HG02642 (cell line): ENCODE data around the gene CACNB1.
A peak's percentile ranks its signal among the peaks of the same experiment; 100 is the strongest.
"Not testable (repeated sequence)": the region's sequence is repeated elsewhere in the genome, so short reads cannot be mapped to it uniquely, and the experiment has no call there.

Experiments
- ATAC-seq: cut with Tn5 transposase; IDR thresholded peaks from one replicate; pipeline ENCODE4 v1.9.1; 2021; ENCODE audit warnings: mild to moderate bottlenecking; ENCODE audit not compliant: unreplicated experiment, poor library complexity

The CACNB1 gene

DNA sequence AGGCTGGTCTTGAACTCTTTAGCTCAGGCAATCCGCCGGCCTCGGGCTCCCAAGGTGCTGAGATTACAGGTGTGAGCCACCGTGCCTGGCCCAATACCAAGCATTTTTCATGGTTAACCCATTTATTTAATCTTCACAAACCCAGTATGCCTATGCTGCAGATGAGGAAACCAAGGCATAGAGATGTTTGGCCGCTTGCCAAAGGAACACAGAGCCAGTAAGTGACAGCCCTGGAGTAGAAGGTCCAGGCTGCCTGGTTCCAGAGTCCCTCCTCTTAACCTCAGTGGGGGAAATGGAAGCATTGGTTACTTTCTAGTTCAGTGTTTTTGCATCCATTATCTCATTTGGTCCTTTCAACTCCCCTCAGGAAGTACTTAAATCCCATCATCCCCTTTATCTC lies 16.2 kb downstream of the CACNB1 start:
- no peak for ATAC-seq

DNA sequence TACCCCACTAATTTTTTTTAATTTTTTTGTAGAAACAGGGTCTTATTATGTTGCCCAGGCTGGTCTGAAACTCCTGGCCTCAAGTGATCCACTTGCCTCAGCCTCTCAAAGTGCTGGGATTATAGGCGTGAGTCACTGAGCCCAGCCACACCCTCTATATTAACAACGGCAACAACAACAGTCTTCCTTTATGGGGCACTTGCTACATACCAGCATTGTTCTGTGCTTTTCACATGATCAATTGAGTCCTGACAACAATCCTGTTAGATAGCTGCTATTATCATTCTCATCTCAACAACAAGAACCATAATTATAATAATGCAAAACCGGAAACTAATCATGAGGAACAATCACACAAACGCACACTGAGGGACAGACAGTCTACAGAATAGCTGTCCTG lies 18.9 kb downstream of the CACNB1 start:
- ATAC-seq: no peak

DNA sequence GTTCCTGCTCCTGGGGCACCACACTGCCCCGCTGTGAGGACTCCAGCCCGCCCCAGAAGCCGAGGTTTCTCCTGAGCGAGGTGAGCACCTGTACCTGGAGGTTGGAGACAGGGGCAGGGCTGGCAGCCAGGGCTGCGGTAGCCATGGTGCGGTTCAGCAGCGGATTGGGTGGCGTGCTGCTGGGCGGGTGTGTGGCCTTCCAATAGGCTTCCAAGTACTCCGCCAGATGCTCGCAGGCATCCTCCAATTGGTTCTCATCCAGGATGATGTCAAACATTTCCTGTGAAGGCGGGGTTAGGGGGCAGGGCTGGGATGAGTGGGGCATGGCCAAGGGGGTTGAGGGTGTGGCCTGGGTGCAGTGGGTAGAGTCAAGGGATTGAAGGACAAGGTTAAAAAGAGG lies 20.2 kb downstream of the CACNB1 start:
- ATAC-seq: no peak

DNA sequence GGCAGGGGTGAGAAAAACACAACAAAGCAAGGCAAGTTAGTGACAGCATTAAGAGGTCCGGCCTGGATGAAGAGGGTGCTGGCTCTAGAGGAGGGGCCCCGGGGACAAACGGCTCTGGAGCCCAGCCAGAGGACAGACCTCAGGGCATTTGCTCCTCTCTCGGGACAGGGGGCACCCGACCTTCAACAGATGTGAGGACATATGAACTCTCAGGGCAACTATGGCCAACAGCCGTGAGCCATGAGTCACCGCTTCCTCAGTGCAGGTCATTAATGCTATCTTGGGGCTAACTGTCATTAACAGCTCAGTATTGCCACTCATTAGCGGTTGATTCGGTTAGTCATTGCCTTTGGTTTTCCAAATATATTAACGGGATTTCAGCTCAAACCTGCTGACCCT lies 21.8 kb downstream of the CACNB1 start:
- ATAC-seq: no peak

DNA sequence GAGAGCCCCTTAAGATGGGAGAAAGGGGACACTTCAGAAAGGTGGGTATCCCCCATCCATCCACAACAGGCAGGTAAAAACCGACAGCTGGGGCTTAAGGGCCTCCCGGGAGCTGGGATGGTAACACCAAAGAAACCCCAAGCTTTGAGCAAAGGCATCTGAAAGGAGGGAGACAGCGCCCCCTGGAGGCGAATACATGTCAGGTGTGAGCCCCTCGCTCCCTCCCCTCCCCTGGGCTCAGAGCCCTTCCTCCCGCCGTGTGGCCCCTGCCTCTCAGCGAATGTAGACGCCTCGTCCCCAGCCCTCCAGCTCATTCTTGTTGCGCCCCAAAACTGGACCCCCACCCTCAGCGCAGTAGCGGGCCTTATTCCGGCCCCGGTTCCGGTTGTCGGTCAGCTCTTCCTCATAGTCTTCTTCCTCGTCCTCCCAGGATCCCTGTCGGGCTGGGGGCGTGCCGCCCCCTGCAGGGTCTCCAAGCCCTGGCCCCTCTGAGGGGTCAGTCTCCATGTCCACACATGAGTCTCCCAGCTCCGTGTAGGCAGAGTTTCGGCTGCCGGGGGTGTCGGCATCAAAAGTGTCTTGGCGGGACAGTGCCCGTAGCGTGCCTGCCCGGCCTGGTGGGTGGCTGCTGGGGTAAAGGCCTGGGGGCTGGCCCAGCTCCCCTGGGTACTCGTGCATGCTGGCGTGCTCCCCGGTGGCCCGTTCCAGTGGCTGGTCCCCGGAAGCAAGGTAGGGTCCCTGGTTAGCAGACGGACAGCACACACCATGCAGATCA lies 22.4 kb downstream of the CACNB1 start:
- ATAC-seq: no peak

DNA sequence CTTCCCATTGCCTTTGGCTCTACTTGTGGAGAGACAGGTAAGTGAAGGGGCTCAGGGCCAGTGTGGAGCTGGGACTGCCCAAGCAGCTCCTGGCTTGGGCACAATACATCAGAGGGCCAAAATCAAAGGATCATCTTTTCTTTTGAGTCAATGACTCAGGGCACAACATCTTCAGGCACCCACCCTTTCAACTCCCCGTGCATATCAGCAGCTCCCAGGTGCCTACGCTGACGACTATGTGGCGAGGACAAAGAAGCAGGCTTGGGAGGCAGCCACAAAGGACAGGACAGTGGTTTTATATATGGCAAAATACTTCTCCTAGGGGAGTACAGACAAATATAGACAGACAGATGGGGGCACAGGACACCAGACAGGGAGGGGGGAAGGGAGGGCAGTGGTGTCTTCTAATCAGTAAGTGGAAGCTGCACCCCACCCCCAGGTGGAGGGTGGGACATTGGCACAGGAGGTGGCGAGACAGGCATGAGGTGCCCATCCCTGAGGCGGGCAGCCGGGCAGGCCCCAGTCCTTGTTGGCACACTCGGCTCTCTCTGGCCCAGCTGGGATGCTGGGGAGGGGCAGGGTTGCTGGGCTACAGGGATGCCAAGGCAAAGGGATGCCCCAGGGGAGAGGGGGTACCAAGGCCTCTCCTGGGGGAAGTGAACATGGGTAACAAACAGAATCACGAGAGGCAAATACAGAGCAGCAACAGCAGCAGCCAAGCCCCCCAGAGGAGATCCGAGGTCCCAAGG lies 23.8 kb downstream of the CACNB1 start:
- ATAC-seq: no peak

DNA sequence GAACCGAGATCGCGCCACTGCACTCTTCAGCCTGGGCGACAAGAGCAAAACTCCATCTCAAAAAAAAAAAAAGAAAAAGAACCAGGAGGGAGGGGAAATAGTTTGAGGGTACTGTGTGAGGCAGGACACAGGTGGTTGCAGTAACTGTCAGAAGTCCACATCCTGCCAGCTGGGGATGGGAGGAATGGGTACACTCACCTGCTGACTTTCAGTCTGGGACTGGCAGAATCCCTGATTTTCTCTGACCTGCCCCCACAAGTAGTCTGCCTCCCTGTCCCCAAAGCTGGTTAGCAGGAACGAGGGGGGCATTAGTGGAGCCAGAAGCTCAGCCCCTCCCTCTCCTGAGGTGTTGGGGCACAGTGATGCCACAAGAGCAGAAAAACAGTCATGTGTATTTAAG lies 24.4 kb downstream of the CACNB1 start:
- ATAC-seq: no peak

DNA sequence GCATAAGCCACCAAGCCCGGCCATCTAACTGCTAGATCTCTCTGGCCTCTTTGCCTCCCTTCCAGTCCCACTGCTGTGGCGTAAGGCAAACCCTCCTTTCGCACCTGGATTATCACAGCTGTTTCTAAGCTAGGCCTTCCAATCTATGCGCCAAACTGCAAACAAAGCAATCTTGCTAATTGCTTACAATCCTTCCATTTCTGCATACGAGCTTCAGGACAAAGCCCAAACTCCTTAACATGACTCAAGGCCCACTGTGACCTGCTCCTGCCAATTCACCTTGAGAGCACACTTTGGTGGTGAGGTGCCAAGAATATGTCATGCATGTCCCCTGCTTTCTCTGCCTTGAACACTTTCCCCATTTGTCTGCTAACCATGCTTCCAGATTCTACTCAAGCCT lies 25.5 kb downstream of the CACNB1 start:
- no peak for ATAC-seq

DNA sequence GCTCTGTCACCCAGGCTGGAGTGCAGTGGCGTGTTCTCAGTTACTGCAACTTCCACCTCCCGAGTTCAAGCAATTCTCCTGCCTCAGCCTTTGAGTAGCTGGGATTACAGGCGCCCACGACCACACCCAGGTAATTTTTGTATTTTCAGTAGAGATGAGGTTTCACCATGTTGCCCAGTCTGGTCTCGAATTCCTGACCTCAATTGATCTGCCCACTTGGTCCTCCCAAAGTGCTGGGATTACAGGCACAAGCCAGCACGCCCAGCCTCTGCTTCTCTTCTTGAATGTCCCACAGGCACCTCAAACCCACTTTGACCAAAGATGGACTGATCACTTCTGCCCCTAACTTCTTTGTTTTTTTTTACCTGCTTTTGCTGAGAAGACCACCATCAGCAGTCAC lies 26.9 kb downstream of the CACNB1 start:
- no peak for ATAC-seq

DNA sequence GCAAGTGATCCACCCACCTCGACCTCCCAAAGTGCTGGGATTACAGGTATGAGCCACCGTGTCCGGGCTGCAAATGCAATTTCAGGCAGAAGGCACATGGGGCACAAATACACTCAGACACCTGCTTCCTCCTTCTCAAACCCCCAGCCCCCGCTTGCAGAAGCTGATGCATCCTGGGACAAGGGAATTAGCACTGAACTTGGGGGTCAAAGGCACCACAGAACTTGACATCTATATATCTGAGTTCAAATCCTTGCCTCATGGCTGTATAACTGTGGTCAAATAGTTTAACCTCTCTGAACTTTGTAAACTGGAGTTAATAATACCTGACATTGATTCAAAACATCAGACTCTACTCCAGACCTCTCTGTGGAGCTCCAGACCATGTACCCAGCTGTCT lies 27.4 kb downstream of the CACNB1 start:
- ATAC-seq: no peak

DNA sequence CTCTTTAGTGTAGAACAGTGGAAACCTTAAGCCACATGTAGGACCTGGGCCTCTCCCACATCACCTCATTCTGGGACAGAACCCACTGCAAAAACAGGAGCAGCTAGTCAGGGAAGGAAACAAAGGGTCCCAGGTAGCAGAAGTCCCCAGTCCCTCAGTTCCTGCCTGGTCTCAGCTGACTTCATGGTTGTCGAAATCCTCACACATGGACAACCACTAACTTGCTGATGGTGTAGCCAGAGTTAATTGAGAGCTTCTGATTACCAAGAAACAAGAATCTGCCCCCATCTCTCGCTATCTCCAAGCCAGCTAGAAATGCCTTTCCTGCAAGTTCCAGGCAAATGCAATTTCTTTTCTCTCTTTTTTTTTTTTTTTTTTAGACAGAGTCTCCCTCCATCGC lies 28.0 kb downstream of the CACNB1 start:
- ATAC-seq: no peak

DNA sequence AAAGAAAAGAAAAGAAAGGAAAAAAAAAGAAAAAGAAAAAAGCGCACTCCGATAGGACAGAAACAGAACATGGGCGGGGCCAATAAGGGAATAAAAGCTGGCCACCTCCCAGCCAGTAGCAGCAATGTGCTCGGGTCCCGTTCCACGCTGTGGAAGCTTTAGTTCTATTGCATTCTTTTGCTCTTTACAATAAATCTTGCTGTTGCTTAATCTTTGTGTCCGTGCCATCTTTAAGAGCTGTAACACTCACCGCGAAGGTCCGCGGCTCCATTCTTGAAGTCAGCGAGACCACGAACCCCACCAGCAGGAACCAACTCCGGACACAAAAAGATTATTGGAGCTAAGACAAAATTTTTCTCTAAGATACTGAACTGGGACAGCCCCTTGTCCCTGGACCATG lies 28.4 kb downstream of the CACNB1 start:
- no peak for ATAC-seq

DNA sequence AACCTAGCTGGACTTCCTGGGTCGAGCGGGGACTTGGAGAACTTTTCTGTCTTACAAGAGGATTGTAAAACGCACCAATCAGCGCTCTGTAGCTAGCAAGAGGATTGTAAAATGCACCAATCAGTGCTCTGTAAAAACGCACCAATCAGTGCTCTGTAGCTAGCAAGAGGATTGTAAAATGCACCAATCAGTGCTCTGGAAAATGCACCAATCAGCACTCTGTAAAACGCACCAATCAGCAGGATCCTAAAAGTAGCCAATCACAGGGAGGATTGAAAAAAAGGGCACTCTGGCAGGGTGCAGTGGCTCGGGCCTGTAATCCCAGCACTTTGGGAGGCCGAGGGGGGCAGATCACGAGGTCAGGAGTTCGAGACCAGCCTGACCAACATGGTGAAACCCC lies 29.0 kb downstream of the CACNB1 start:
- ATAC-seq: not testable (repeated sequence)

DNA sequence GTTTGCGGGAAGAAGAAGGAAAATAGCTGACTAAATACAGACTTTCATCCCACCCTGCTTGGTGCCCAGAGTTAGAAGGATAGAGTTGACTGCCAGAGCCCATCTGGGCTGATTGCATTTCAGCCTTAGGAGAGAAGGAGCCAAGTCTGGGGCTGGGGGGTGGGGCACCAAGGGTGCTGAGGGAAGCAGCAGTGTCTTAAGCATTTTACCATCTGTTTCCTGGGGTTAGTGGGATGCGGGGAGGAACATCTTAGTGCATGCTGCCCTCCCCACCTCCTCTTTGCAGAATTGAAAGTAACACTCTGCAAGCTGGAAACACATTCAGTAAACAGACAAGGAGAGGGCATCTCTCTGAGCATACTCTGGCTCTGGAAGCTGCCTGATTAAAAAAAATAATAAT lies 30.0 kb downstream of the CACNB1 start:
- ATAC-seq: no peak

DNA sequence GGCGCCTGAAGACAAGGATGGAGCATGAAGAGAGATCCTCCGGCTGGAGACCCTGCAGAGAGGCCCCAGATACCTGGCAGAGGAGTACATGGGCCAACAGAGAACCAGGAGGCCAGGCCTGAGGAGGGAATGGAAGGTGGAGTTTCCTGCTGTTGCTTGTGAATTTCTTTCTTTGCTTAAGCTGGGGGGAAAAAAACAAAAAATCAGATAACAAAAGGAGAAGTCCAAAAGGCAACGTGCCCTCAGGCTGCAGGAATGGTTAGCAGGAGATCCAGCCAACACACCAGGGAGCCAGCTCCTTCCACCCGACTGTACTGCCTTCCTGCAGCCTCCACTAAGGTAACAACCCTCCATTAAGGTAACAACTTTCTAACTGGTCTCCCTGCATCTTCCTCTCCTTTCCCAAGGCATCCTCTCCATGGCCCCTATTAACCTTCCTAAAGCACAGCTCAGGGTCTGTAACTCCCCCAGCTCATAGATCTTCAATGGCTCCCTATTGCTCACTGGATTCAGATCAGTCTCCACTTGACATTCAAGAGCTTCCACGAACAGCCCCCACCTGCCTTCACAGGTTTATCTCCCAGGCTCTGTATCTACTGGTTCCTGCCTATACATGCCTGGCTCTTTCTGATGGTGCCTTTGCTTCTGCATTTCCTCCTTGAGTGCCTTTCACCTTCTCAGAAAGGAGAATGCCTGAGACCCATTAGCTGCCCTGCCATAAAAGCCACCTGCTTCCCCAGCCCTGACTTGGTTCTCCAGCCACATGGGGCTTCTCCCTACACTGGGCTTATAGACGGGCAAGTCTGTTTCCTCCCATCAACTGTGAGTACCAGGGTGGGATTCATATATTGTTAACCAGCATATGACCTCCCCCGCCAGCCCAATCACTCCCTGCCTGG lies 30.8 kb downstream of the CACNB1 start:
- no peak for ATAC-seq

DNA sequence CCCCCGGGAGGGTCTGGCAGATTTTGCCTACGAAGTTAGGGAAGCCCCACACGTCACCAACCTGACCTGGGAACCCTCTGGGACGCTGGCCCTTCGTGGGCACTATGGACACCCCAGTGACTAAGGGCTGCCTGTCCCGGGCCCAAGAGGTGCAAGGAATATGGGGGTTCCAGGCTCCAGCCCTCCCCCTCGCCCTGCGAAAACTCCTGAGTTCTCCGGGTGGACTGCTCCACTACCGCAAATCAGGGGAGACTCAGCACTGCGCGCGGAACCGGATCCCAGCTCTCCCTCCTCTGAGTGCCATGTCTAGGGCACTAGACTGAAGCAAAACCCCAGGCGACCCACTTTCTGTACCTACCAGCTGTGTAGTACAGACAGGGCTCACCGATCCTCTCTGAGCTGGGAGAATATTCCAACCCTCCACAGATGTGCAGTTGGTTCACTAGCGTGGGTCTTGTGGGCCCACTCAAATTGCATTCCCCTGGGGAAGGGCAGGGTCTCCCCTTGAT lies 31.6 kb downstream of the CACNB1 start, which contains the start of gene ARL5C:
Gene ARL5C, minus strand, starts transcription at position 321 of the 509 bp plus-strand sequence. CDS start 401 bp downstream, outside the sequence.
- ATAC-seq: no peak

DNA sequence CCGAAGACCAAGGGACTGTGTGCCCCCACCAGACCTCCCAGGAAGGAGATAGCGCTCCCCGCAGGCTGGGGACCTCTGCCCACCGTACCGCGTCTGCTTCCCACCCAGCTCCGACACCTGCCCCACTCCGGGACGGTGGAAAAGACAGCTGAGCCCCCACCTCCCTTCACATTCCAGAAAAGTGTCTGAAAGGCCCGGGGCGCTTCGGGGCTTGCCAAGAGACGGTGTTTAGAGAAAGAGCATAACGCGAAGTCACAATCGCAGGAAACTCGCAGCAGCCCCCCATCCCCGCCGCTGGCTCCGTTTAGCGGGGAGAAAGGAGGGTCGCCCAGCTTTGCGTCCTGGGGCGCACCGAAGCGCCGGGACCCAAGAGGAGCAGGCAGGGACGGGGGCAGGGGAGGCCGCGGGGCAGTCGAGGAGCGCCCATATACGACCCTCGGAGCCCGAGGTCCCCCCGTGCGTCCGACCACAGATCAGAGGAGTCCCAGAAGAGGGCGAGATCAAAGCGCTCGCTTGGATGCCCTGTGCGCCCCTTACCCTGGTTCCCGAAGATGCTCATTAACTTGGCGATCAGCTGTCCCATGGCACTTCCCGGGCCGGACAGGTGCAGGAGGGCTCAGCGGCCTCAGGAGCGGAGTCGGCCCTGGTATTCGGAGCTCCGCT lies 32.2 kb downstream of the CACNB1 start:
- peak; percentile 7 for ATAC-seq

DNA sequence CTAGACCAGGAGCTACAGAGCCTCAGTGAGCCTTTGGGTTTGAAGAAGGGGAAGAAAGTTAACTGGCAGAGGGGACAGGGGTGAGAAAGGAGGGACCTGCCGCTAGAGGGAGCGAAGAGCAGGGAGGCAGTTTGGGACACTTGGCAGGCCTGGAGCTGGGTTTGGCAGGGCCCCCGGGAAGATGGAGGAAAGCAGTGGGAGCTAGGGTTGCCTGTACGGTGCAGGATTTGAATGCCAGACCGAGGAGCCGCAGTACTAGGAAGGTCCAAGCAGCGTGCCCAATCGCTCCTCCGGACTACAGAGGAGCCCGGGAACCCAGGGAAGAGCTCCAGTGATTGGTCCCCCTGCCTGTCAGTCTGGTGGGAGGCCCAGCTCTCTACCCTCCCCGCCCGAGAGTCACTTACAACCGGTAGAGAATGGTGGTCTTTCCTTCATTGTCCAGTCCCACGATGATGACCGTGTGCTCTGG lies 32.8 kb downstream of the CACNB1 start:
- peak; percentile 81 for ATAC-seq

DNA sequence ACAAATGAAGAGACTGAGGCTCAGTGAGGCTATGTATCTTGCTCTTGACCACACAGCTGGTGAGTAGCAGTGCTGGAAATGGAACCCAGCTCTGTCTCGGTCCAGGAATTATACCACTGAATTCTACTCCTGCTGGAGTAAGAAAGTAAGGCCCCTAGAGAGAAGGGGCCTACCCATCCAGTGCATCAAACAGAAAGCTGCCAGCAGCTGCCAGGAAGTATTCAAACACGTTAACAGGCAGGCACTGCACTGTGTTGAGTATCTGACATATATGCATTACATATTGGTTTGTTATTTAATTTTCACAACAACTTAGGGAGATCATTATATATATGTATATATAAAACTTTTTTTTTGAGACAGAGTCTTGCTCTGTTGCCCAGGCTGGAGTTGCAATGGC lies 35.5 kb downstream of the CACNB1 start:
- ATAC-seq: no peak

DNA sequence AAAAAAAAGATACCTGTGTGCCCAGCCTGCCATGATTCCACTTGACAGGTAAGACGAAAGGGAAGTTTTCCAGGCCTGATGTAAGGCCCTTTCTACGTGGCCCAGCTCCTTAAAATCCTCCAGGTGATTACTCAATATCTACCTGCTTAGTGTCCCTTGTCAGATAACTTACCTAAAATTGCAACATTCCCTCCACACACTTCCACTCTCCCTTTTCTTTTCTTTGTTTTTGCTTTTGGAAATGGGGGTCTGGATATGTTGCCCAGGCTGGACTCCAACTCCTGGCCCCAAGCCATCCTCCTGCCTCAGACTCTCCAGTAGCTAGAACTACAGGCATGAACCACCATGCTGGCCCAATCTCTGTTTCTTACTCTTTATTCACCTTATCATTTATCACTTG lies 38.8 kb downstream of the CACNB1 start:
- ATAC-seq: no peak
